Right atrium auricular region (tissue), 2 donors: ENCODE data around the gene KTN1. TPM values are rescaled to one million over a fixed set of nuclear protein-coding genes. Genes with fewer than 3 reads are reported as not detected.

Experiments
- DNase-seq: peaks from one replicate; pipeline ENCODE4 v3.0.0-alpha.2; 2019; ENCODE audit warnings: low spot score
- H3K27ac ChIP-seq, 2 donors: fragments of 200-600 bp; sonication (generic); 1 replicate in 1 of 2; 2 replicates in 1 of 2; pipeline ENCODE4 v1.5.1; 2016 to 2019
- H3K27me3 ChIP-seq, 2 donors: fragments of 200-600 bp; sonication (generic); one replicate each; pipeline versions ENCODE4 v1.5.1 to v1.6.0; 2017 to 2019
- H3K36me3 ChIP-seq: fragments of 200-600 bp; sonication (generic); one replicate; pipeline ENCODE4 v1.5.1; 2016
- H3K4me1 ChIP-seq, 2 donors: fragments of 200-600 bp; sonication (generic); one replicate each; pipeline versions ENCODE4 v1.5.1 to v1.6.0; 2017 to 2019
- H3K4me3 ChIP-seq, 2 donors: fragments of 200-600 bp; sonication (generic); 1 replicate in 1 of 2; 2 replicates in 1 of 2; pipeline ENCODE4 v1.5.1; 2017 to 2019; ENCODE audit warnings: mild to moderate bottlenecking in 1 of 2, moderate library complexity in 1 of 2
- H3K9me3 ChIP-seq, 2 donors: fragments of 200-600 bp; sonication (generic); one replicate each; pipeline ENCODE4 v1.5.1; 2019
- total RNA-seq, 2 donors: library from RNA; depleted of rRNA; stranded (reverse); fragments of >200 nt; gene quantifications; one replicate each; pipeline ENCODE4 v1.1.0, GENCODE V29; 2016
- TF ChIP-seq, protein P1 (sequence below), 2 donors: fragments of 200-600 bp; sonication (generic); IDR thresholded peaks; one replicate each; pipeline ENCODE4 v1.5.1; 2019; ENCODE audit warnings: antibody characterized with exemption in 2 of 2

The KTN1 gene
- total RNA-seq, 2 donors from 2014 or later, result 128 to 209 TPM

DNA sequence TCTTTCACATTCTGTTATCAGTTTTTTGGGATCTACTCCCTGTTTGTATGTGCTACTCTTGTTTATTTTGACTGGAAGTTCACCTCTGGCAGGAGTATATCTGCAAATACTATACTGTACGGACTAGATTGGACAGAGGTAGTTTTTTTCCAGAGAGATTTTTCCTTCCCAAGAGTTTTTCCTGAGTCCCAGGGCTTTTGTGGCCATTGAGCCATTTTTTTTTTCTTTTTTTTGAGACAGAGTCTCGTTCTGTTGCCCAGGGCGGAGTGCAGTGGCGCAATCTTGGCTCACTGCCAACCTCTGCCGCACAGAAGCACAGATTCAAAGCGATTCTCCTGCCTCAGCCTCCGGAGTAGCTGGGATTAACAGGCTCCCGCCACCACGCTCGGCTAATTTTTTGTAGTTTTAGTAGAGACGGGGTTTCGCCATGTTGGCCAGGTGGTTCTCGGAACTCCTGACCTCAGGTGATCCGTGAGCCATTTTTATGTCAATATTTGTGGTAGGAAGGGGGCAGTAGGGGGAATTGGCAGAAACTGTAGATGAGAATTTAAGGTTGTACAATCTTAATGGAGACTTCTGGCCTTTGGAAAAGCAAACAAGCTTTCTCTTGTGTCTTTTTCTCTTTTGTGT lies 19.4 kb downstream of the KTN1 start:
- Histone ChIP-seq H3K36me3 (no peaks in the 10 kb centered on the region), H3K4me3 (no peak overlapping the region), H3K27ac (no peak overlapping the region), H3K9me3 (no peaks in the 10 kb centered on the region), H3K4me1 (peaks cover 0 to 26% of the 10 kb centered on the region in 2 donors), H3K27me3 (no peaks in the 10 kb centered on the region)
- no peak for DNase-seq
- TF ChIP-seq, protein P1, sequence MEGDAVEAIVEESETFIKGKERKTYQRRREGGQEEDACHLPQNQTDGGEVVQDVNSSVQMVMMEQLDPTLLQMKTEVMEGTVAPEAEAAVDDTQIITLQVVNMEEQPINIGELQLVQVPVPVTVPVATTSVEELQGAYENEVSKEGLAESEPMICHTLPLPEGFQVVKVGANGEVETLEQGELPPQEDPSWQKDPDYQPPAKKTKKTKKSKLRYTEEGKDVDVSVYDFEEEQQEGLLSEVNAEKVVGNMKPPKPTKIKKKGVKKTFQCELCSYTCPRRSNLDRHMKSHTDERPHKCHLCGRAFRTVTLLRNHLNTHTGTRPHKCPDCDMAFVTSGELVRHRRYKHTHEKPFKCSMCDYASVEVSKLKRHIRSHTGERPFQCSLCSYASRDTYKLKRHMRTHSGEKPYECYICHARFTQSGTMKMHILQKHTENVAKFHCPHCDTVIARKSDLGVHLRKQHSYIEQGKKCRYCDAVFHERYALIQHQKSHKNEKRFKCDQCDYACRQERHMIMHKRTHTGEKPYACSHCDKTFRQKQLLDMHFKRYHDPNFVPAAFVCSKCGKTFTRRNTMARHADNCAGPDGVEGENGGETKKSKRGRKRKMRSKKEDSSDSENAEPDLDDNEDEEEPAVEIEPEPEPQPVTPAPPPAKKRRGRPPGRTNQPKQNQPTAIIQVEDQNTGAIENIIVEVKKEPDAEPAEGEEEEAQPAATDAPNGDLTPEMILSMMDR (IDR thresholded peaks at IDR 0.05), result no peak

DNA sequence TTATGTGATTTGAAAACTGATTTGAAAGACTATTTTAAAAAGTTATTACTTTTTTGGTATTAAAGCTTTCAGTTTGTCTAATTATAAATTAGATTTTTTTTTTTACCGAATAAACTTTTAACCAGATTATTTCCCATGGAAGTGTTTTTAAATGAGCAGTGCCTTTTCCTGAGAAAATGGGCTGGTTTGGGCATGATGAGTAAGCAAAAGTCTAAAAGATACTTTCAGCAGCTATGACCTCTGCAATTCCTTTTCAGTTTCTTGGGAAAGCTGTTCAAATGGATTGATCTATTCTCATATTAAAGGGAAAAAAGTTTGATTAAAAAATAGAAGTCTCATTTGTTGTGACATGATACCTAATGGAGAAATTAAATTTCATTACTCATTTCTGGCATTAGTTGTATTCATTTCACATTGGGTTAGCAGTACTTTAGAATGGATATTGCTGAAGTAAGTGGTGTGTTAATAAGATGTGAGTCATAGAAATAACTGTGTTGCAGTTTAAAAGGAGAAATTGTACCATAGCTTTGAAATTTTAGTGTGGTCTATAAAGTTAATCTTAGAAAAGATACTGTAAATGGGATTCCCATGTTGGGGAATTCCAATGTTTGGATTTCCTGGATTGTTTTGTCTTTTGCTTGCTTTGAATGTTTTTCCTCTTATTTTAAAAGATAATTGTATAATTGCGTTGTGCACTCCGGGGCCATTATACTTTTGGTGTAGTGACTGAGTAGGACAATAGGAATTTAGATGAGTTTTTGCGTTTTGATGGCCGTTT lies 21.0 kb downstream of the KTN1 start:
- H3K36me3 ChIP-seq, result no peaks in the 10 kb centered on the region
- peaks cover 0 to 33% of the 10 kb centered on the region in 2 donors for H3K4me1 ChIP-seq
- no peaks in the 10 kb centered on the region for H3K27me3 ChIP-seq
- H3K9me3 ChIP-seq, result no peaks in the 10 kb centered on the region
- H3K27ac ChIP-seq, result no peak overlapping the region
- DNase-seq, result no peak
- TF ChIP-seq, protein P1 (IDR thresholded peaks at IDR 0.05), result no peak
- H3K4me3 ChIP-seq, result no peak overlapping the region

DNA sequence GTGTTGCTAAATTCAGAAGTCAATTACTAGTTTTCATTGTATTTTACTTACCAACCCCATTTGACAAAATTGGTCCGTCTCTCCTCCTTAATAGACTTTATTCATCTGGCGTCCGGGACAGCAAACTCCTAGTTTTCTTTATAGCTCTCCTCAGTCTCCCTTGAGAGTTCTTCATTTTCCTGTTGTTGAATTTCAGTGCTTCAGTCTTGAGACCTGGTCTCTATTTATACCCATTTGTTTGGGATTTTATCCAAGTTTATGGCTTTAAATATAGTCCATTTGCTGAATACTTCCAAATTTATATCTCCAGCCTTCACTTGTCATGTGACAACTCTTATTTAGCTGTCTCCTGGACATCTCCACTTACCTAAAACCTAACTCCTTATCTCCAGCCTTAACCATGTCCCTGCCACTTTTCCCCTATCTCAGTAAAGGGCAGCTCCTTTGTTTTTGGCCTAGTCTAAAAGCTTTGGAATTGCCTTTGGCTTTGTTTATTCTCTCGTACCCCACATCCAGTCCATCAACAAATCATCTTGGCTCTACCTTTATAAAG lies 23.5 kb downstream of the KTN1 start:
- H3K4me1 ChIP-seq, result peaks cover 0 to 43% of the 10 kb centered on the region in 2 donors

DNA sequence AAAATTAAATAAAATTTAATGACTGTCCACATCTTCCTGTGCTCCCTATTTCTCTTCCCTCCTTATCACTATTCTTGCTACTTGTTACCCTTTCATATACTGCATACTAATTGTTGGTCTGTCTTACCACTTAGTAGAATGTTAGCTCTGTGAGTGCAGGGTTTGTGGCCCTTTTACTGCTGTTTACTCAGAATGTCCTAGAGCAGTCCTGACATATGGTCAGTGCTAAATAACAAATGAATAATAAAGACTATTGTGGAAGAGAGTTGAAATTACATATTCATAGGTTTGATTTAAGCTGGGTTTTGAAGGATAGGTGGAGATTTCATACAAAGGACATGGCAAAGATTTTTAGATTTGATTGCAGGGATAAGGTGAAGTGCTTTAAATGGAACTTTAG lies 24.5 kb downstream of the KTN1 start:
- no peak for DNase-seq
- no peak overlapping the region for H3K4me3 ChIP-seq
- no peaks in the 10 kb centered on the region for H3K36me3 ChIP-seq
- H3K27me3 ChIP-seq, result no peaks in the 10 kb centered on the region
- H3K4me1 ChIP-seq, result peaks cover 0 to 49% of the 10 kb centered on the region in 2 donors
- TF ChIP-seq, protein P1 (IDR thresholded peaks at IDR 0.05), result no peak
- H3K27ac ChIP-seq, result no peak overlapping the region
- no peaks in the 10 kb centered on the region for H3K9me3 ChIP-seq

More for the DNA sequence above, 23.5 kb downstream of the KTN1 start:
- TF ChIP-seq, protein P1 (IDR thresholded peaks at IDR 0.05), result no peak
- Histone ChIP-seq H3K4me3 (no peak overlapping the region), H3K36me3 (no peaks in the 10 kb centered on the region), H3K9me3 (no peaks in the 10 kb centered on the region), H3K27me3 (no peaks in the 10 kb centered on the region), H3K27ac (no peak overlapping the region)
- DNase-seq, result no peak

DNA sequence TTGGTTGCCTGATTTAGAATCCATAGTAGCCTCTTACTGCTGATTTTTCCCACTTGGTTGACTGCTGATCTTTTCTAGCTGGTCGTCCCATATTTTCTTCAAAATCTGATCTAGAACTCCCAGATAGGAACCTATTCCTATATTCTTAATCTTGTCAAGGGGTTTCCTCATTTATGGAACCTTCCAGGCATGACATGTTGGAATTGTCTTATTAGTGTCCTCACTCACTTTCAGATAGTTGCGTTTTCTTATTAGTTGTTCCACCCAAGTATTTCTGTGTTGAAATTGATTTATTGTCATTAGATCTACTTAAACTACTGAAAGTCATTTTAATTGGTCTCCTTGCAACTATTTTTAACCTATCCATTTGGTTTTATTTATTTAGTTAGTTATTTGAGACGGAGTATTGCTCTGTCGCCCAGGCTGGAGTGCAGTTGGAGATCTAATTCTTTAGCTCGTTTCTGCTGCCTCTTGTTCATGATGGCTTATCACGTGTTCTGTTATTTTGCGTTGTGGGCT lies 25.0 kb downstream of the KTN1 start:
- DNase-seq, result no peak
- TF ChIP-seq, protein P1 (IDR thresholded peaks at IDR 0.05), result no peak
- no peak overlapping the region for H3K27ac ChIP-seq
- H3K36me3 ChIP-seq, result no peaks in the 10 kb centered on the region
- H3K9me3 ChIP-seq, result no peaks in the 10 kb centered on the region
- H3K4me1 ChIP-seq, result peaks cover 0 to 53% of the 10 kb centered on the region in 2 donors
- no peaks in the 10 kb centered on the region for H3K27me3 ChIP-seq
- H3K4me3 ChIP-seq, result no peak overlapping the region
